Stomach (tissue), 4 donors: ENCODE results near the gene TH.

Experiments used
- CTCF ChIP-seq, 7 experiments: fragments of 450-650 bp in 4 of 7; fragments of 200-600 bp in 3 of 7; sonication (generic) in 3 of 7; IDR thresholded peaks; one replicate each; pipeline ENCODE4 v1.5.1; 2016 to 2019; ENCODE audit warnings: antibody characterized with exemption in 7 of 7, control low read depth in 2 of 7, mild to moderate bottlenecking in 1 of 7
- EP300 ChIP-seq: sonication (generic); formaldehyde crosslinking; IDR thresholded peaks from one replicate; pipeline ENCODE4 v1.6.1; 2017; ENCODE audit warnings: antibody characterized with exemption
- POLR2A ChIP-seq, 4 donors: fragments of 450-650 bp; IDR thresholded peaks; one replicate each; pipeline ENCODE4 v1.6.1; 2016; ENCODE audit warnings: antibody characterized with exemption in 4 of 4, control low read depth in 2 of 4, mild to moderate bottlenecking in 1 of 4, moderate library complexity in 1 of 4
- POLR2AphosphoS5 ChIP-seq, 3 donors: sonication (generic); formaldehyde crosslinking; IDR thresholded peaks; one replicate each; pipeline ENCODE4 v1.6.1; 2016; ENCODE audit warnings: antibody characterized with exemption in 3 of 3

- TF ChIP-seq CTCF (IDR thresholded peaks at IDR 0.05), result peak in 4 of 7 experiments; percentile 36 to 61 (median 52)
- TF ChIP-seq POLR2A (IDR thresholded peaks at IDR 0.05), result no peak
- TF ChIP-seq POLR2AphosphoS5 (IDR thresholded peaks at IDR 0.05), result no peak
- TF ChIP-seq EP300, result no peak
These were observed 5.3 kb downstream of the TH start for GRCh38 chr11:2166091-2166851.
